ENCODE measurements around the gene SMCO2.

Gene SMCO2

DNA sequence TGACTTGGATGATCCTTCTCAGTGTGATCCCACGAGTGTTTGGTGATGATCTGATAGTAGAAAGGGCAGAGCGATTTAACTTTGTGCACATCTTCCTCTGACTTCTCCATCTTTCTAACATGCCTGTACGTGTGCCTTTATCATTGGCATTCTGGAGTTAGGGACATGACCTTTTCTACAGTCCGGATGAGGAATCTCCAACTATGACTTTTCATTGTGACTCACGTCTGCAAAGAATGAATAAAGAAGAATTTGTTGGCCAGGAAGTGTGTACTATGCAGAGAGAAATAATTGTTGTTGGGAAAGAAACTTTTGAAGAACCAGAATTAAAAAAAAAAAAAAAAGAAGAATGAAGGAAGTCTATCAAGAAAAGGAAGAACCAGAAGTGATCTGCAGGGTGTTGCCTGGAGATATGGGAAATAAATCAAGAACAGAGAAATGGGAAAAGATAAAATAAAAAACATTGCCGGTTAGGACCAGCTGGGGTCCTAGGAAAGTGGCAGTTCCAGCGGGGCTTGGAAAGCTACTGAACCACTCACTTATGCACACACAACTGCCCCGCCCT, 102.8 kb downstream of the SMCO2 start:
- Histone ChIP-seq H2BK5ac (ENCODE audit: low read depth, low read length, poor library complexity, severe bottlenecking) (no peak overlapping the region), H3K4me3 (ENCODE audit: insufficient read depth in 1 of 2, low read depth in 1 of 2, low read length in 2 of 2) (peak overlapping the region in 1 of 2 experiments; percentile 58), H2BK12ac (ENCODE audit: low read length in 2 of 2) (peak overlapping the region; percentile 46 to 80), H3K79me1 (replicated peaks; ENCODE audit: low read length, poor library complexity, severe bottlenecking) (peaks cover 40% of the 10 kb centered on the region), H2BK120ac (ENCODE audit: low read depth, low read length) (peak overlapping the region; percentile 55), H3K14ac (ENCODE audit: low read length in 2 of 2) (no peak overlapping the region), H3K4ac (ENCODE audit: low read depth in 1 of 2, low read length in 2 of 2) (peak overlapping the region in 1 of 2 experiments; percentile 67), H2BK15ac (ENCODE audit: low read depth, poor library complexity, severe bottlenecking) (no peak overlapping the region), H3K23ac (ENCODE audit: low read length in 2 of 2) (no peak overlapping the region), H4K91ac (ENCODE audit: low read length) (peak overlapping the region; percentile 76), H3K18ac (ENCODE audit: low read depth in 1 of 2, low read length in 2 of 2) (peak overlapping the region; percentile 84 to 88), H3K36me3 (ENCODE audit: control insufficient read depth in 1 of 2, insufficient read depth in 2 of 2, low read depth in 1 of 2, low read length in 2 of 2) (peaks cover 0 to 3% of the 10 kb centered on the region in 2 experiments), H3K9ac (ENCODE audit: low read length) (peak overlapping the region; percentile 77), H3K4me2 (ENCODE audit: low read length, poor library complexity, severe bottlenecking) (peak overlapping the region; percentile 10), H3K27me3 (ENCODE audit: control insufficient read depth in 1 of 2, insufficient read depth in 1 of 2, low read length in 2 of 2) (no peaks in the 10 kb centered on the region), H3K9me3 (ENCODE audit: control insufficient read depth, low read length) (no peaks in the 10 kb centered on the region), H3K27ac (ENCODE audit: low read length, poor library complexity, severe bottlenecking) (peak overlapping the region; percentile 79), H3K4me1 (ENCODE audit: control insufficient read depth, insufficient read depth, low read depth, low read length) (peaks cover 15% of the 10 kb centered on the region), H2AK5ac (ENCODE audit: low read length, severe bottlenecking) (peak overlapping the region; percentile 74), H4K8ac (ENCODE audit: low read length) (no peak overlapping the region), H2AFZ (ENCODE audit: low read depth, low read length) (no peak overlapping the region)
- WGBS = 8% methylated on average over 5 of the region's 8 CpGs
- DNase-seq = peak; percentile 80

DNA sequence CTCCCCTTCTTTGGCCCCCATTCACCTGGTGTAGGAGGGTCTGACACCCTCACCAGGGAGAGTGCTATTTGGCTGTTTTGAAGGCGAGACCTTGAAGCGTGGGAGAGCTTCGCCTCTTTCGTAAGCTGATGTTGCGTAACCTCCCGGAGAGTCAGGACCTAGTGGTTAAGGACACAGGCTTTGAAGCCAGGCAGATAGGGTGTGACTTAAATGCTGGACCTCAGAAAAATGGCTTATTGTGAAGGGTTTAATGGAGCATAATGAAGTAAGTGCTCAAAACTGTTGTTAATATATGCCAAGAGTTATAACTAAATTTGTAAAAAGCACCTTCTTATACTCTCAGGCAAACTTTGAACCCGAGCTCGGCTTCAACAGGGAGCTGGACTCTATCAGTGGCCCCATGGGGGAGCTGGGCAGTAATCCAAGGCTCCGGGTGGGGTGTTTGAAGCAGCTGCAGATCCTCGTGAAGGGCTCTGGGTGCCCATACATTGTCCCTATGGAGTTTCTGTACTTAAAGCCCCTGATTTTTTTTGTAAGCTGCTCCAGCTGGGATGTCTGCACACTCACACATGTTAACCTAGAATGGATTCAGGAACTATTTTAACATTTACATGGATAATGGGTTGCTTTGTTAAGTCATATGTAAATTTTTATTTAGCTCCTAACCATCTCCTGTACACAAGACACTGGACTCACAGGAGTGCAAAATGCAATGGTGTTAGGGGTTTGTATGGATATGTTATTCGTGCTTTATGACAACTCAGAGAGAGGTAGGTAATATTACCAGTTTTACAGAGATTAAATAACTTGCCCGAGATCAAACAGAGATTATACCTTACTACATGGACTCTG, 103.5 kb downstream of the SMCO2 start:
- H3K14ac ChIP-seq (ENCODE audit: low read length in 2 of 2) = no peak overlapping the region
- H3K4me3 ChIP-seq (ENCODE audit: insufficient read depth in 1 of 2, low read depth in 1 of 2, low read length in 2 of 2) = peak overlapping the region in 1 of 2 experiments; percentile 58
- WGBS = 17% methylated on average over 11 of the region's 12 CpGs
- DNase-seq = peak; percentile 97
- H2BK15ac ChIP-seq (ENCODE audit: low read depth, poor library complexity, severe bottlenecking) = no peak overlapping the region
- peak overlapping the region; percentile 46 to 80 for H2BK12ac ChIP-seq (ENCODE audit: low read length in 2 of 2)
- H3K18ac ChIP-seq (ENCODE audit: low read depth in 1 of 2, low read length in 2 of 2) = peak overlapping the region; percentile 84 to 88
- peaks cover 19% of the 10 kb centered on the region for H3K4me1 ChIP-seq (ENCODE audit: control insufficient read depth, insufficient read depth, low read depth, low read length)
- H3K36me3 ChIP-seq (ENCODE audit: control insufficient read depth in 1 of 2, insufficient read depth in 2 of 2, low read depth in 1 of 2, low read length in 2 of 2) = peaks cover 0 to 3% of the 10 kb centered on the region in 2 experiments
- peak overlapping the region; percentile 10 for H3K4me2 ChIP-seq (ENCODE audit: low read length, poor library complexity, severe bottlenecking)
- H3K27ac ChIP-seq (ENCODE audit: low read length, poor library complexity, severe bottlenecking) = peak overlapping the region; percentile 79
- no peak overlapping the region for H2BK5ac ChIP-seq (ENCODE audit: low read depth, low read length, poor library complexity, severe bottlenecking)
- H3K23ac ChIP-seq (ENCODE audit: low read length in 2 of 2) = no peak overlapping the region
- H2BK120ac ChIP-seq (ENCODE audit: low read depth, low read length) = peak overlapping the region; percentile 95
- H2AK5ac ChIP-seq (ENCODE audit: low read length, severe bottlenecking) = peak overlapping the region; percentile 74
- no peaks in the 10 kb centered on the region for H3K9me3 ChIP-seq (ENCODE audit: control insufficient read depth, low read length)
- peak overlapping the region in 1 of 2 experiments; percentile 67 for H3K4ac ChIP-seq (ENCODE audit: low read depth in 1 of 2, low read length in 2 of 2)
- no peaks in the 10 kb centered on the region for H3K27me3 ChIP-seq (ENCODE audit: control insufficient read depth in 1 of 2, insufficient read depth in 1 of 2, low read length in 2 of 2)
- H3K9ac ChIP-seq (ENCODE audit: low read length) = peak overlapping the region; percentile 77
- H3K79me1 ChIP-seq (replicated peaks; ENCODE audit: low read length, poor library complexity, severe bottlenecking) = peaks cover 46% of the 10 kb centered on the region
- peak overlapping the region; percentile 76 for H4K91ac ChIP-seq (ENCODE audit: low read length)
- H4K8ac ChIP-seq (ENCODE audit: low read length) = no peak overlapping the region
- H2AFZ ChIP-seq (ENCODE audit: low read depth, low read length) = no peak overlapping the region

DNA sequence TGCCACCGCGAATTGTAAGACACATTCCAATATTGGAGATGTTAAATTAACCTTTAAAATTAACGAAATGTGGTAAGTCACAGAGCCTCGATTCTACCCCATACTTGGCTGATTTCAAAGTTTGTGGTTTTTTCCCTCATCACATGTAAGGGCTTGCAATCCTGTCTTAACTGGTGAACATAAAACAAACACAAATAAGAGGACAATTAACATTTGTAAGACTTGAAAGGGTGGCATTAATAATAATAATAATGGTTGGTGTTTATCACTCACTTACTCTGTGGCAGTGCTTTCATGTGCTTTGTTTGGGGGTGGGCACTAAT, 104.1 kb downstream of the SMCO2 start:
- peaks cover 0 to 3% of the 10 kb centered on the region in 2 experiments for H3K36me3 ChIP-seq (ENCODE audit: control insufficient read depth in 1 of 2, insufficient read depth in 2 of 2, low read depth in 1 of 2, low read length in 2 of 2)
- no peak overlapping the region for H2BK15ac ChIP-seq (ENCODE audit: low read depth, poor library complexity, severe bottlenecking)
- no peak for DNase-seq
- H3K4ac ChIP-seq (ENCODE audit: low read depth in 1 of 2, low read length in 2 of 2) = no peak overlapping the region
- no peak overlapping the region for H3K4me2 ChIP-seq (ENCODE audit: low read length, poor library complexity, severe bottlenecking)
- no peak overlapping the region for H4K8ac ChIP-seq (ENCODE audit: low read length)
- H3K4me1 ChIP-seq (ENCODE audit: control insufficient read depth, insufficient read depth, low read depth, low read length) = peaks cover 19% of the 10 kb centered on the region
- no peak overlapping the region for H3K27ac ChIP-seq (ENCODE audit: low read length, poor library complexity, severe bottlenecking)
- H3K9ac ChIP-seq (ENCODE audit: low read length) = peak overlapping the region; percentile 77
- no peak overlapping the region for H2AK5ac ChIP-seq (ENCODE audit: low read length, severe bottlenecking)
- H3K23ac ChIP-seq (ENCODE audit: low read length in 2 of 2) = no peak overlapping the region
- H3K14ac ChIP-seq (ENCODE audit: low read length in 2 of 2) = no peak overlapping the region
- no peak overlapping the region for H2AFZ ChIP-seq (ENCODE audit: low read depth, low read length)
- H3K27me3 ChIP-seq (ENCODE audit: control insufficient read depth in 1 of 2, insufficient read depth in 1 of 2, low read length in 2 of 2) = no peaks in the 10 kb centered on the region
- H4K91ac ChIP-seq (ENCODE audit: low read length) = no peak overlapping the region
- no peak overlapping the region for H2BK12ac ChIP-seq (ENCODE audit: low read length in 2 of 2)
- H3K79me1 ChIP-seq (replicated peaks; ENCODE audit: low read length, poor library complexity, severe bottlenecking) = peaks cover 43% of the 10 kb centered on the region
- no peak overlapping the region for H2BK5ac ChIP-seq (ENCODE audit: low read depth, low read length, poor library complexity, severe bottlenecking)
- H3K4me3 ChIP-seq (ENCODE audit: insufficient read depth in 1 of 2, low read depth in 1 of 2, low read length in 2 of 2) = peak overlapping the region in 1 of 2 experiments; percentile 58
- 96% methylated on average over 4 of the region's 4 CpGs for WGBS
- no peaks in the 10 kb centered on the region for H3K9me3 ChIP-seq (ENCODE audit: control insufficient read depth, low read length)
- H3K18ac ChIP-seq (ENCODE audit: low read depth in 1 of 2, low read length in 2 of 2) = no peak overlapping the region
- H2BK120ac ChIP-seq (ENCODE audit: low read depth, low read length) = no peak overlapping the region

DNA sequence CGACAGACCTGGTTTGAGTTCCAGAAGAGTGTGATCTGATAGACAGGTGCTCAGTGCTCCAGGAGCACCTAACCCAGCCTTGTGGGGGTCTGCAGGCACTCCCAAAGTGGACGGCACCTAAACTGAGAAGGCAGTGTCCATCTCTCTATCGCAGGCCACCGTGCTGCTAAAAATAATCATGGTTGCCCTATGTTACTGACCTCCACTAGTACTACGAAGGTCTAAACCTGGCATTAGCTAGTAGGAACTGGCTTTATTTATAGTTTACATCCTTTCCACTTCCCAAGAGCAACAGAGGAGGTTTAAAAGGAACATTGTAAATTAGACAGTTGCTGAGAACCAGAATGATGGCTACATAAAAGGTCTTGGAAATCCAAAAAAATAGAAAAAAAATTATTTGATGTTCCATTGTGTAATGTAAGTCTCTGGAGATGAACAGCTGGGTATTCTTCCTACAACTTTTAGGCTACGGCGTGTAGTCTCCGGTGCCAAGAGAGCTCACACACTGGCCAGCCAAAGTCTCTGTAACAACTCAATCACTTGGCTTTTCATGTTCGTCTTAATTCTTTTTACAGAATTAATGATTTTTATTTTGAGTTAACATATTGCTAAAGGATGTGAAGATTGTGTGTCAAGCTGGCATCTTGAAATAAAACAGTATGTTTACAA, 104.8 kb downstream of the SMCO2 start:
- peaks cover 0 to 3% of the 10 kb centered on the region in 2 experiments for H3K36me3 ChIP-seq (ENCODE audit: control insufficient read depth in 1 of 2, insufficient read depth in 2 of 2, low read depth in 1 of 2, low read length in 2 of 2)
- peak overlapping the region; percentile 46 for H2AK5ac ChIP-seq (ENCODE audit: low read length, severe bottlenecking)
- H2BK120ac ChIP-seq (ENCODE audit: low read depth, low read length) = peak overlapping the region; percentile 42
- no peak overlapping the region for H2AFZ ChIP-seq (ENCODE audit: low read depth, low read length)
- no peaks in the 10 kb centered on the region for H3K9me3 ChIP-seq (ENCODE audit: control insufficient read depth, low read length)
- no peaks in the 10 kb centered on the region for H3K27me3 ChIP-seq (ENCODE audit: control insufficient read depth in 1 of 2, insufficient read depth in 1 of 2, low read length in 2 of 2)
- H2BK15ac ChIP-seq (ENCODE audit: low read depth, poor library complexity, severe bottlenecking) = no peak overlapping the region
- peak overlapping the region in 1 of 2 experiments; percentile 77 for H3K14ac ChIP-seq (ENCODE audit: low read length in 2 of 2)
- H2BK5ac ChIP-seq (ENCODE audit: low read depth, low read length, poor library complexity, severe bottlenecking) = no peak overlapping the region
- H3K4me1 ChIP-seq (ENCODE audit: control insufficient read depth, insufficient read depth, low read depth, low read length) = peaks cover 16% of the 10 kb centered on the region
- H3K9ac ChIP-seq (ENCODE audit: low read length) = peak overlapping the region; percentile 48
- no peak overlapping the region for H3K27ac ChIP-seq (ENCODE audit: low read length, poor library complexity, severe bottlenecking)
- WGBS = 83% methylated on average over 6 of the region's 9 CpGs
- H3K79me1 ChIP-seq (replicated peaks; ENCODE audit: low read length, poor library complexity, severe bottlenecking) = peaks cover 38% of the 10 kb centered on the region
- peak overlapping the region in 1 of 2 experiments; percentile 28 for H3K23ac ChIP-seq (ENCODE audit: low read length in 2 of 2)
- H3K4me3 ChIP-seq (ENCODE audit: insufficient read depth in 1 of 2, low read depth in 1 of 2, low read length in 2 of 2) = peak overlapping the region in 1 of 2 experiments; percentile 30
- peak; percentile 34 for DNase-seq
- no peak overlapping the region for H3K4me2 ChIP-seq (ENCODE audit: low read length, poor library complexity, severe bottlenecking)
- H4K91ac ChIP-seq (ENCODE audit: low read length) = peak overlapping the region; percentile 87
- peak overlapping the region in 1 of 2 experiments; percentile 73 for H3K4ac ChIP-seq (ENCODE audit: low read depth in 1 of 2, low read length in 2 of 2)
- H2BK12ac ChIP-seq (ENCODE audit: low read length in 2 of 2) = peak overlapping the region; percentile 87 to 94
- H4K8ac ChIP-seq (ENCODE audit: low read length) = no peak overlapping the region
- peak overlapping the region; percentile 84 to 95 for H3K18ac ChIP-seq (ENCODE audit: low read depth in 1 of 2, low read length in 2 of 2)

All from mesenchymal stem cell (in vitro differentiated cells and primary cell).